22Rv1 (cell line): ENCODE measurements around the gene EYS.

Experiments
- CTCF ChIP-seq: fragments of 450-650 bp; IDR thresholded peaks from 2 replicates; pipeline ENCODE4 v1.5.1; 2017; ENCODE audit warnings: mild to moderate bottlenecking
- ZFX ChIP-seq: fragments of 450-650 bp; IDR thresholded peaks from 2 replicates; pipeline ENCODE4 v1.6.1; 2017; ENCODE audit warnings: antibody characterized with exemption, borderline replicate concordance

- TF ChIP-seq CTCF (no peak), ZFX (no peak)
Observed at GRCh38 chr6:65052626-65053025, 654.4 kb downstream of the EYS start.
